ENCODE results near the gene POLR2E. TPM values are rescaled to one million over a fixed set of nuclear protein-coding genes. Genes with fewer than 3 reads are reported as not detected.
A peak's percentile ranks its signal among the peaks of the same experiment; 100 is the strongest.

POLR2E gene
- total RNA-seq, 1 experiment from 2014 or later, result 117 TPM

DNA sequence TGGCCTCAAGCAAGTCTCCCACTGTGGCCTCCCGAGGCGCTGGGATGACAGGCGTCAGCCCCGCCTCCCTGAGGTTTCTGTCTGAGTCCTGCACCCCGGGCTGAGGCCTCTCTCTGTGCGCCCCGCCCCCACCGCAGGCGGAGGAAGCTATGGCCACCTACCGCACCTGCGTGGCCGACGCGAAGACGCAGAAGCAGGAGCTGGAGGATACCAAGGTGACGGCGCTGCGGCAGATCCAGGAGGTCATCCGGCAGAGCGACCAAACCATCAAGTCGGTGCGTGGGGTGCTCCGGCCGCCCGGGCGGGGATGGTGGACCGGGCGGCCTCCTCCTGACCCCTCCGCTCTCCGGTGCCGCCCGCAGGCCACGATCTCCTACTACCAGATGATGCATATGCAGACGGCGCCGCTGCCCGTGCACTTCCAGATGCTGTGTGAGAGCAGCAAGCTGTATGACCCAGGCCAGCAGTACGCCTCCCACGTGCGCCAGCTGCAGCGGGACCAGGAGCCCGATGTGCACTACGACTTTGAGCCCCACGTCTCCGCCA lies 15.5 kb downstream of the POLR2E start:
- no peak overlapping the region for H3K9ac ChIP-seq (ENCODE audit: low read length)
- peaks cover 43% of the 10 kb centered on the region for H3K4me1 ChIP-seq (ENCODE audit: low read length)
- no peak overlapping the region for H2AFZ ChIP-seq (ENCODE audit: low read length)
- H3K79me2 ChIP-seq (ENCODE audit: low read length), result no peaks in the 10 kb centered on the region
- no peaks in the 10 kb centered on the region for H3K9me3 ChIP-seq (ENCODE audit: low read length)
- H3K27me3 ChIP-seq (ENCODE audit: low read length), result no peaks in the 10 kb centered on the region
- peaks cover 6% of the 10 kb centered on the region for H4K20me1 ChIP-seq (ENCODE audit: insufficient read depth, low read depth, low read length)
- H3K4me2 ChIP-seq (ENCODE audit: low read depth, low read length, poor library complexity, severe bottlenecking), result no peak overlapping the region
- H3K9me2 ChIP-seq (replicated peaks; ENCODE audit: insufficient read depth, low read length), result no peaks in the 10 kb centered on the region
- no peak overlapping the region for H3K27ac ChIP-seq (ENCODE audit: low read length)
- DNase-seq, result no peak
- H3K4me3 ChIP-seq (ENCODE audit: low read length), result no peak overlapping the region
- peaks cover 17% of the 10 kb centered on the region; the same call in 1 of the 2 replicates for H3K36me3 ChIP-seq (ENCODE audit: insufficient read depth, low read length)

- H3K4me1 ChIP-seq (ENCODE audit: low read length), result peaks cover 39% of the 10 kb centered on the region
- peak overlapping the region; percentile 60 for H3K4me2 ChIP-seq (ENCODE audit: low read depth, low read length, poor library complexity, severe bottlenecking)
- peak; percentile 99 for DNase-seq
- H3K36me3 ChIP-seq (ENCODE audit: insufficient read depth, low read length), result peaks cover 6% of the 10 kb centered on the region; the same call in 1 of the 2 replicates
- H3K79me2 ChIP-seq (ENCODE audit: low read length), result no peaks in the 10 kb centered on the region
- no peaks in the 10 kb centered on the region for H3K27me3 ChIP-seq (ENCODE audit: low read length)
- H3K27ac ChIP-seq (ENCODE audit: low read length), result peak overlapping the region; percentile 90
- H3K9ac ChIP-seq (ENCODE audit: low read length), result no peak overlapping the region
- no peaks in the 10 kb centered on the region for H3K9me3 ChIP-seq (ENCODE audit: low read length)
- peak overlapping the region; percentile 55; the same call in 1 of the 2 replicates for H3K4me3 ChIP-seq (ENCODE audit: low read length)
- no peaks in the 10 kb centered on the region for H3K9me2 ChIP-seq (replicated peaks; ENCODE audit: insufficient read depth, low read length)
- H2AFZ ChIP-seq (ENCODE audit: low read length), result no peak overlapping the region
- peaks cover 5% of the 10 kb centered on the region; the same call in 1 of the 2 replicates for H4K20me1 ChIP-seq (ENCODE audit: insufficient read depth, low read depth, low read length)
Measured at GRCh38 chr19:1076951-1077350, 18.2 kb downstream of the POLR2E start.

DNA sequence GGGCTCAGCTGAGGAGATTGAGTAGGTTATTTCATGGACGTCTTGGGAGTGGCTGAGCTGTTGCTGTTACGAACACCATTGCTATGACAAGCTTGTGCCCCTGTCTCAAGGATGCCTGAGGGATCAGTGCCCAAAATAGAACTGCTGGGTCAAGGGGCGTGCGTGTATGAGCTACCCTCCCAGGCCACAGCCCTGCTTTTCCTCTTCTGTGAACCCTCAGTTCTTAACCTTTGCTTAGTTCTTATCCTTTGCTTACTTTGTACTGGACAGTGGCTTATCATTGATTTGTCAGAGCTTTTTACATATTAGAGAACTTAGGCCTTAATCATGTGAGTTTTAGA lies 19.2 kb downstream of the POLR2E start:
- Histone ChIP-seq H2AFZ (ENCODE audit: low read length) (no peak overlapping the region), H3K27me3 (ENCODE audit: low read length) (no peaks in the 10 kb centered on the region), H3K9me2 (replicated peaks; ENCODE audit: insufficient read depth, low read length) (no peaks in the 10 kb centered on the region), H3K4me3 (ENCODE audit: low read length) (no peak overlapping the region), H3K36me3 (ENCODE audit: insufficient read depth, low read length) (peaks cover 6% of the 10 kb centered on the region; the same call in 1 of the 2 replicates), H3K27ac (ENCODE audit: low read length) (peak overlapping the region; percentile 90), H3K9me3 (ENCODE audit: low read length) (no peaks in the 10 kb centered on the region), H3K4me1 (ENCODE audit: low read length) (peaks cover 39% of the 10 kb centered on the region), H3K4me2 (ENCODE audit: low read depth, low read length, poor library complexity, severe bottlenecking) (no peak overlapping the region), H4K20me1 (ENCODE audit: insufficient read depth, low read depth, low read length) (peaks cover 5% of the 10 kb centered on the region; the same call in 1 of the 2 replicates), H3K79me2 (ENCODE audit: low read length) (no peaks in the 10 kb centered on the region), H3K9ac (ENCODE audit: low read length) (0 out of 2 replicates have a peak overlapping the region, but pooled peaks have one; percentile 81)
- DNase-seq, result no peak

DNA sequence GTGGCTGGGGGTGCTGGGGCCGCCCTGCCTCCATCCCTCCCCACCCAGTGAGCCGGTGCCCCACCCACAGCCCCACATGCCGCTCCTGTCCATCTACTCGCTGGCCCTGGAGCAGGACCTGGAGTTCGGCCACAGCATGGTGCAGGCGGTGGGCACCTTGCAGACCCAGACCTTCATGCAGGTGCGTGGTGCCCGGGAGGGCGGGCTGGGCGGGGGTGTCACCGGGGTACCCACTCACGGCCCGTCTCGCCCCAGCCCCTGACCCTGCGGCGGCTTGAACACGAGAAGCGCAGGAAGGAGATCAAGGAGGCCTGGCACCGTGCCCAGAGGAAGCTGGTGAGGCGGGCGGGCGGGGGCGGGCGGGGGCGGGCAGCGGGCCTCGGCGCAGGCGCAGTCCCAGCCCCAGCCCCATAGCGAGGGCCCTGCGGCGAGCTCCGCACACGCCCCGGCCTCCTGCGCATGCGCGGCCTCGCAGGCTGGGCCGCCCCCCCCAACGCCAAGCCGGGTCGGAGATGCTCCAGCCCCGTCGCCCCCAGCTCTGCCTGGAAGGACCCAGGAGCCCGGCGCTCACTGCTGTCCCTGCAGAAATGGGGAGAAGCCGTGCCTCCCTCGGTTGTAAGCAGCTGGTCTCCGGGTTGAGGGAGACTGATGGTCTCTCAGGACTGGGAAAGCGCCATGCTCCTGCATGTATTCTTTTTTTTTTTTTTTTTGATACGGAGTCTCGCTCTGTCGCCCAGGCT lies 20.5 kb downstream of the POLR2E start:
- H3K79me2 ChIP-seq (ENCODE audit: low read length), result no peaks in the 10 kb centered on the region
- peak overlapping the region; percentile 81 for H3K9ac ChIP-seq (ENCODE audit: low read length)
- H3K4me1 ChIP-seq (ENCODE audit: low read length), result peaks cover 39% of the 10 kb centered on the region
- no peaks in the 10 kb centered on the region for H3K27me3 ChIP-seq (ENCODE audit: low read length)
- DNase-seq, result peak; percentile 97
- H2AFZ ChIP-seq (ENCODE audit: low read length), result peak overlapping the region; percentile 76; the same call in 1 of the 2 replicates
- peaks cover 6% of the 10 kb centered on the region; the same call in 1 of the 2 replicates for H3K36me3 ChIP-seq (ENCODE audit: insufficient read depth, low read length)
- no peaks in the 10 kb centered on the region for H3K9me3 ChIP-seq (ENCODE audit: low read length)
- peak overlapping the region; percentile 78 for H3K4me3 ChIP-seq (ENCODE audit: low read length)
- peaks cover 5% of the 10 kb centered on the region; the same call in 1 of the 2 replicates for H4K20me1 ChIP-seq (ENCODE audit: insufficient read depth, low read depth, low read length)
- H3K4me2 ChIP-seq (ENCODE audit: low read depth, low read length, poor library complexity, severe bottlenecking), result peak overlapping the region; percentile 97
- H3K27ac ChIP-seq (ENCODE audit: low read length), result peak overlapping the region; percentile 90
- no peaks in the 10 kb centered on the region for H3K9me2 ChIP-seq (replicated peaks; ENCODE audit: insufficient read depth, low read length)

DNA sequence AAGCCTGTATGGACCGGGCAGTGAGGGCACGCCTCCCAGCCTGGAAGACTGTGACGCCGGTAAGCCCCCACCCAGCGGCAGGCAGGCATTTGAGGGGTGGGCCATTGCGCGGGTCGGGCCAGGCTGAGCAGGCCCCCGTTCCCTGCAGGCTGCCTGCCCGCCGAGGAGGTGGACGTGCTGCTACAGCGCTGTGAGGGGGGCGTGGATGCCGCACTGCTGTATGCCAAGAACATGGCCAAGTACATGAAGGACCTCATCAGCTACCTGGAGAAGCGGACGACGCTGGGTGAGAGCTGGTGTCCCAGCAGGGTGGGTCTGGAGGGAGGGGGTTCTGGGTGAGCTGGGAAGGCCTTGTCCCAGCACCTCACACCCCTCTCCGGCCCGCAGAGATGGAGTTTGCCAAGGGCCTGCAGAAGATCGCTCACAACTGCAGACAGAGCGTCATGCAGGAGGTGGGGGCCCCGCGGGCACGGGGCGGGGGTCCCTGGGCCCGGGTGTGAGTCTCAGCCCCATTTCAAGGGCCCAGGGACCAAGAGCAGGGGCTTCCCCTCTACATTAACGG lies 21.1 kb downstream of the POLR2E start:
- no peaks in the 10 kb centered on the region for H3K9me2 ChIP-seq (replicated peaks; ENCODE audit: insufficient read depth, low read length)
- H3K9me3 ChIP-seq (ENCODE audit: low read length), result no peaks in the 10 kb centered on the region
- H3K9ac ChIP-seq (ENCODE audit: low read length), result peak overlapping the region; percentile 78
- peak overlapping the region; percentile 67 for H3K27ac ChIP-seq (ENCODE audit: low read length)
- peaks cover 5% of the 10 kb centered on the region; the same call in 1 of the 2 replicates for H4K20me1 ChIP-seq (ENCODE audit: insufficient read depth, low read depth, low read length)
- peaks cover 6% of the 10 kb centered on the region; the same call in 1 of the 2 replicates for H3K79me2 ChIP-seq (ENCODE audit: low read length)
- peaks cover 45% of the 10 kb centered on the region for H3K4me1 ChIP-seq (ENCODE audit: low read length)
- peak overlapping the region; percentile 85 for H3K4me2 ChIP-seq (ENCODE audit: low read depth, low read length, poor library complexity, severe bottlenecking)
- H3K27me3 ChIP-seq (ENCODE audit: low read length), result no peaks in the 10 kb centered on the region
- peak overlapping the region; percentile 71 for H3K4me3 ChIP-seq (ENCODE audit: low read length)
- H2AFZ ChIP-seq (ENCODE audit: low read length), result no peak overlapping the region
- no peak for DNase-seq
- peaks cover 6% of the 10 kb centered on the region; the same call in 1 of the 2 replicates for H3K36me3 ChIP-seq (ENCODE audit: insufficient read depth, low read length)

GRCh38 chr19:1073063-1073955 lies 21.9 kb downstream of the POLR2E start:
- Histone ChIP-seq H3K79me2 (ENCODE audit: low read length) (peaks cover 10% of the 10 kb centered on the region; the same call in 1 of the 2 replicates), H3K36me3 (ENCODE audit: insufficient read depth, low read length) (peaks cover 6% of the 10 kb centered on the region; the same call in 1 of the 2 replicates), H3K4me2 (ENCODE audit: low read depth, low read length, poor library complexity, severe bottlenecking) (peak overlapping the region; percentile 85), H3K4me1 (ENCODE audit: low read length) (peaks cover 52% of the 10 kb centered on the region), H3K9ac (ENCODE audit: low read length) (peak overlapping the region; percentile 78; the same call in 1 of the 2 replicates), H3K9me3 (ENCODE audit: low read length) (no peaks in the 10 kb centered on the region), H3K27me3 (ENCODE audit: low read length) (no peaks in the 10 kb centered on the region), H3K4me3 (ENCODE audit: low read length) (peak overlapping the region; percentile 71; the same call in 1 of the 2 replicates), H3K9me2 (replicated peaks; ENCODE audit: insufficient read depth, low read length) (no peaks in the 10 kb centered on the region), H4K20me1 (ENCODE audit: insufficient read depth, low read depth, low read length) (peaks cover 5% of the 10 kb centered on the region; the same call in 1 of the 2 replicates), H3K27ac (ENCODE audit: low read length) (no peak overlapping the region), H2AFZ (ENCODE audit: low read length) (no peak overlapping the region)
- DNase-seq, result no peak

DNA sequence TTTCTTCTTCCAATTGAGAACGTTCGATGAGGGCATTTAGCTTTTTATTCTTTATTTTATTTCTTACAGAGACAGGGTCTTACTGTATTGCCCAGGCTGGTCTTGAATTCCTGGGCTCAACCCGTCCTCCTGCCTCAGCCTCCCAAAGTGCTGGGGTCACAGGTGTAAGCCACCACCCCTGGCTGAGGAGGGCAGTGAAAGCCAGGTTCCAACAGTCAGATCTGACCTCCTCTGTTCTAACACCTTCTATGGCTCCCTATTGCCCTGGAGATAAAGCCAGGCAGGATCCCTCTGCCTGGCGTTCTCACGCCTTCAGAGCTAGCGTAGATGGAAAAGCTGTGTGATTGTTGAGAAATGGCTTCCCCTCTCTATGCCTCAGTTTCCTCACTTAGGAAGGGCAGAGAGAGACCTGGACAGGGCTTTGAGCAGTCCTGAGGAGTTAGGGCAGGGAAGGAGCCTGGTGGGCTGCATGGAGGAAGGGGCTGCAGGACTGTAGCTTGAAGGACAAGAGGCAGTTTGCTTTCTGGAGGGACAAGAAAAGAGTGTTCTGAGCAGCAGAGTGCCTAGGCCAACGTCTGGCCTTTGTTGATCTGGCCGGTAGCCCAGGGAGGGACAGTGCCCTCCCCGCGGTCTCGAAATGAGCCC lies 22.7 kb downstream of the POLR2E start:
- Histone ChIP-seq H4K20me1 (ENCODE audit: insufficient read depth, low read depth, low read length) (peaks cover 5% of the 10 kb centered on the region; the same call in 1 of the 2 replicates), H3K36me3 (ENCODE audit: insufficient read depth, low read length) (peaks cover 6% of the 10 kb centered on the region; the same call in 1 of the 2 replicates), H3K9me3 (ENCODE audit: low read length) (no peaks in the 10 kb centered on the region), H3K9me2 (replicated peaks; ENCODE audit: insufficient read depth, low read length) (no peaks in the 10 kb centered on the region), H3K4me3 (ENCODE audit: low read length) (no peak overlapping the region), H3K9ac (ENCODE audit: low read length) (no peak overlapping the region), H3K79me2 (ENCODE audit: low read length) (peaks cover 12% of the 10 kb centered on the region; the same call in 1 of the 2 replicates), H3K27ac (ENCODE audit: low read length) (no peak overlapping the region), H3K27me3 (ENCODE audit: low read length) (no peaks in the 10 kb centered on the region), H3K4me1 (ENCODE audit: low read length) (peaks cover 54% of the 10 kb centered on the region), H2AFZ (ENCODE audit: low read length) (no peak overlapping the region), H3K4me2 (ENCODE audit: low read depth, low read length, poor library complexity, severe bottlenecking) (no peak overlapping the region)
- no peak for DNase-seq
